ENCODE measurements around the gene TBC1D9. TPM values are rescaled to one million over a fixed set of nuclear protein-coding genes. Genes with fewer than 3 reads are reported as not detected.
"Not testable (repeated sequence)": the region's sequence is repeated elsewhere in the genome, so short reads cannot be mapped to it uniquely, and the experiment has no call there.

Gene TBC1D9
- polyA plus RNA-seq (2014; cell fraction: cytosol; rRNA removed) = 8.2 and 9.7 TPM in 2 replicates
- 11.7 and 13.1 TPM in 2 replicates for polyA plus RNA-seq (2014; cell fraction: nucleus; rRNA removed)

GRCh38 chr4:140756319-140757231, at the start of gene TBC1D9:
TSS of gene TBC1D9 (minus strand) at chr4:140756385. CDS start at chr4:140756045, 340 bp downstream.
- peak; percentile 89 for DNase-seq (ENCODE audit: low spot score)

- no peak for DNase-seq (ENCODE audit: low spot score)
These were observed 49.1 kb upstream of the TBC1D9 start for GRCh38 chr4:140805293-140805692.

GRCh38 chr4:140802591-140802990, 46.4 kb upstream of the TBC1D9 start:
- DNase-seq (ENCODE audit: low spot score) = no peak

- no peak for DNase-seq (ENCODE audit: low spot score)
These were observed 44.5 kb upstream of the TBC1D9 start for GRCh38 chr4:140800666-140801065.

GRCh38 chr4:140799686-140800225, 43.6 kb upstream of the TBC1D9 start:
- DNase-seq (ENCODE audit: low spot score) = no peak

- no peak for DNase-seq (ENCODE audit: low spot score)
These were observed 37.1 kb upstream of the TBC1D9 start for GRCh38 chr4:140793291-140793690.

- DNase-seq (ENCODE audit: low spot score) = no peak
These were observed 34.6 kb upstream of the TBC1D9 start for GRCh38 chr4:140790765-140791164.

- DNase-seq (ENCODE audit: low spot score) = no peak
These were observed 34.0 kb upstream of the TBC1D9 start for GRCh38 chr4:140790171-140790570.

- DNase-seq (ENCODE audit: low spot score) = no peak
These were observed 33.6 kb upstream of the TBC1D9 start for GRCh38 chr4:140789759-140790158.

GRCh38 chr4:140782787-140783186, 26.6 kb upstream of the TBC1D9 start:
- DNase-seq (ENCODE audit: low spot score) = not testable (repeated sequence)

GRCh38 chr4:140781596-140781995, 25.4 kb upstream of the TBC1D9 start:
- DNase-seq (ENCODE audit: low spot score) = no peak

- no peak for DNase-seq (ENCODE audit: low spot score)
These were observed 21.7 kb upstream of the TBC1D9 start for GRCh38 chr4:140777894-140778293.

- no peak for DNase-seq (ENCODE audit: low spot score)
These were observed 21.2 kb upstream of the TBC1D9 start for GRCh38 chr4:140777386-140777785.

- no peak for DNase-seq (ENCODE audit: low spot score)
These were observed 20.4 kb upstream of the TBC1D9 start for GRCh38 chr4:140776556-140776955.

- DNase-seq (ENCODE audit: low spot score) = no peak
These were observed 18.8 kb upstream of the TBC1D9 start for GRCh38 chr4:140774956-140775355.

GRCh38 chr4:140774510-140774909, 18.3 kb upstream of the TBC1D9 start:
- DNase-seq (ENCODE audit: low spot score) = no peak

GRCh38 chr4:140769209-140769608, 13.0 kb upstream of the TBC1D9 start:
- no peak for DNase-seq (ENCODE audit: low spot score)

GRCh38 chr4:140764785-140765392, 8.7 kb upstream of the TBC1D9 start:
- no peak for DNase-seq (ENCODE audit: low spot score)

- DNase-seq (ENCODE audit: low spot score) = no peak
These were observed 6.0 kb upstream of the TBC1D9 start for GRCh38 chr4:140762202-140762601.

- DNase-seq (ENCODE audit: low spot score) = no peak
These were observed 1.0 kb upstream of the TBC1D9 start for GRCh38 chr4:140757232-140757630.

- peak; percentile 63 for DNase-seq (ENCODE audit: low spot score)
These were observed 339 bp downstream of the TBC1D9 start for GRCh38 chr4:140755774-140756318.

All from SK-N-DZ (cell line).